ENCODE data around the gene ZNF521. TPM values are rescaled to one million over a fixed set of nuclear protein-coding genes. Genes with fewer than 3 reads are reported as not detected.

The ZNF521 gene
- total and polyA plus RNA-seq, 2 experiments from 2014 or later: 3.1 to 9.2 TPM

DNA sequence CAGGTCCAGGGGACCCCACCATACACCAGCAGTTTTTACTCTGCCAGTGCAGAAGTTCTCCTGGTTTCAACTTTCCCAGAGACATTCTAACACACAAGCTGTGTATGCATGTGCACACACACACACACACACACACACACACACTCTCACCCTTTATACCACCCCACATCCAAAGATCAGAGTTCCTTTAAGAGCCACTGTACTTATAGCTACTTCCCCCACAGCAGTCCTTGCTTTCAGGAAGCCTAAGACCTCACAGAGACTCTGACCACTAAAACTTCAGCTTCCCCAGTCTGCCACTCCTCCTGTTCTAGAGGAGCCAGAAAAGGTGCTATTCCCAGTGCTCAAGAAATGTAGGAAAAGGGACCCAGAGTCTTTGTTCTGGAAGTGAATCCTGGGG, 107.8 kb downstream of the ZNF521 start:
- no peak for DNase-seq (ENCODE audit: low spot score)
- H3K27ac ChIP-seq (ENCODE audit: low read depth): no peak overlapping the region
- Mint-ChIP-seq H3K4me3 (no peak overlapping the region), H3K9me3 (no peaks in the 10 kb centered on the region), H3K27ac (no peak overlapping the region), H3K36me3 (ENCODE audit: low read depth) (no peaks in the 10 kb centered on the region), H3K4me1 (peaks cover 9% of the 10 kb centered on the region), H3K27me3 (ENCODE audit: insufficient read depth, low read depth, poor library complexity) (no peaks in the 10 kb centered on the region)
- H4K20me1 ChIP-seq (replicated peaks; ENCODE audit: insufficient read depth): no peaks in the 10 kb centered on the region
- H3K4me1 ChIP-seq (ENCODE audit: insufficient read depth): no peaks in the 10 kb centered on the region
- H3K27me3 ChIP-seq (ENCODE audit: insufficient read depth): no peaks in the 10 kb centered on the region
- peak; percentile 55 for ATAC-seq
- TF ChIP-seq, protein P1, sequence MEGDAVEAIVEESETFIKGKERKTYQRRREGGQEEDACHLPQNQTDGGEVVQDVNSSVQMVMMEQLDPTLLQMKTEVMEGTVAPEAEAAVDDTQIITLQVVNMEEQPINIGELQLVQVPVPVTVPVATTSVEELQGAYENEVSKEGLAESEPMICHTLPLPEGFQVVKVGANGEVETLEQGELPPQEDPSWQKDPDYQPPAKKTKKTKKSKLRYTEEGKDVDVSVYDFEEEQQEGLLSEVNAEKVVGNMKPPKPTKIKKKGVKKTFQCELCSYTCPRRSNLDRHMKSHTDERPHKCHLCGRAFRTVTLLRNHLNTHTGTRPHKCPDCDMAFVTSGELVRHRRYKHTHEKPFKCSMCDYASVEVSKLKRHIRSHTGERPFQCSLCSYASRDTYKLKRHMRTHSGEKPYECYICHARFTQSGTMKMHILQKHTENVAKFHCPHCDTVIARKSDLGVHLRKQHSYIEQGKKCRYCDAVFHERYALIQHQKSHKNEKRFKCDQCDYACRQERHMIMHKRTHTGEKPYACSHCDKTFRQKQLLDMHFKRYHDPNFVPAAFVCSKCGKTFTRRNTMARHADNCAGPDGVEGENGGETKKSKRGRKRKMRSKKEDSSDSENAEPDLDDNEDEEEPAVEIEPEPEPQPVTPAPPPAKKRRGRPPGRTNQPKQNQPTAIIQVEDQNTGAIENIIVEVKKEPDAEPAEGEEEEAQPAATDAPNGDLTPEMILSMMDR (conservative IDR thresholded peaks at IDR 0.05; ENCODE audit: low read depth in 2 of 2): no peak
- TF ChIP-seq POLR2AphosphoS5 (IDR thresholded peaks at IDR 0.05; ENCODE audit: low read depth): no peak
- no peak overlapping the region for H3K4me2 ChIP-seq
- no peak overlapping the region for H2AFZ ChIP-seq
- H3K36me3 ChIP-seq (ENCODE audit: insufficient read depth): no peaks in the 10 kb centered on the region
- no peaks in the 10 kb centered on the region for H3K79me2 ChIP-seq (replicated peaks; ENCODE audit: insufficient read depth)
- H3K4me3 ChIP-seq: no peak overlapping the region
- no peaks in the 10 kb centered on the region for H3K9me2 ChIP-seq (ENCODE audit: insufficient read depth)
- no peaks in the 10 kb centered on the region for H3F3A ChIP-seq (replicated peaks; ENCODE audit: low read depth)

DNA sequence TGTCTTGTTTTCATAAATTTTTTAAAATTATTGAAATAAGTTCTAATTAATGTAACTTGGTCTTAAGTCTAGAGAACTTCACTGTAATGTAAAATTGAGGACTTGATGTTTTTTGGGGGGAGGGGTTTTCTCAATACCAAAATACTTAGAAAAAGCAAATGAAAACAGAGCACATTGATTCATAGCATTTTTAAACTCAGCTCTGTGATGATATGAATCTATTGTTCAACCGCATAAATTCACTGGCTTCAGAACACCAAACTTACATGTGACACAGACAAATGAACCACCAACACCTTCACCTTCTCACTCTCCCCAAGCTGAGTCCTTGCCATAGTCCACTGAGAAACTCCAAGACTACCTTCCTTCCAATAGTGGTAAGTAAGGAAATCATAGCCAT, 108.2 kb downstream of the ZNF521 start:
- no peaks in the 10 kb centered on the region for H3K9me2 ChIP-seq (ENCODE audit: insufficient read depth)
- no peaks in the 10 kb centered on the region for H4K20me1 ChIP-seq (replicated peaks; ENCODE audit: insufficient read depth)
- no peak overlapping the region for H3K27ac ChIP-seq (ENCODE audit: low read depth)
- no peaks in the 10 kb centered on the region for H3K36me3 ChIP-seq (ENCODE audit: insufficient read depth)
- H3K4me2 ChIP-seq: no peak overlapping the region
- no peaks in the 10 kb centered on the region for H3F3A ChIP-seq (replicated peaks; ENCODE audit: low read depth)
- no peaks in the 10 kb centered on the region for H3K9me3 Mint-ChIP-seq
- no peak overlapping the region for H3K4me3 ChIP-seq
- H3K79me2 ChIP-seq (replicated peaks; ENCODE audit: insufficient read depth): no peaks in the 10 kb centered on the region
- TF ChIP-seq, protein P1 (conservative IDR thresholded peaks at IDR 0.05; ENCODE audit: low read depth in 2 of 2): no peak
- no peak for TF ChIP-seq CREB1 (CRISPR knock-in tag; IDR thresholded peaks at IDR 0.05; ENCODE audit: low read depth)
- H2AFZ ChIP-seq: no peak overlapping the region
- no peaks in the 10 kb centered on the region for H3K4me1 ChIP-seq (ENCODE audit: insufficient read depth)
- H3K27me3 Mint-ChIP-seq (ENCODE audit: insufficient read depth, low read depth, poor library complexity): no peaks in the 10 kb centered on the region
- peaks cover 9% of the 10 kb centered on the region for H3K4me1 Mint-ChIP-seq
- H3K27me3 ChIP-seq (ENCODE audit: insufficient read depth): no peaks in the 10 kb centered on the region
- H3K27ac Mint-ChIP-seq: no peak overlapping the region
- no peak overlapping the region for H3K4me3 Mint-ChIP-seq
- no peaks in the 10 kb centered on the region for H3K36me3 Mint-ChIP-seq (ENCODE audit: low read depth)
- DNase-seq (ENCODE audit: low spot score) (no peak), ATAC-seq (no peak)

DNA sequence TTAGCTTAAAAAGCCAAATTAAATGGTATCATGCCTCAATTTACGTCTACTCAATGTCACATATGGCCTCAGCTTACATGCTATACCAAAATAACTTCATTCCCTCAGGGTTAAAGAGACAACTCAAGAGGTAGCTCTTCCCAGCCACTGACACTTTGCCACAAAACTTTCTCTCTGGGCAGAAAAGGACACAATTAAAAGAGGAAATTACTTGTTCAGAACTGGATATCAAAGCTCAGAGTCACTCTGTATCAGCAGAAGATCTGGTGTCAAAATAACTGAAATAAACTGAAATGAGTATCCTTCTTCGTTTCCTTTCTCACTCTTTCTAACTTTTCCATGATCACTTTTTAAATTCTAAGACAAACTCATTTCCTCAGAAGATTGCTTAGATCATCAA, 108.7 kb downstream of the ZNF521 start:
- no peak overlapping the region; the same call in 1 of the 2 replicates for H3K27ac Mint-ChIP-seq
- no peak overlapping the region for H3K4me3 Mint-ChIP-seq
- no peaks in the 10 kb centered on the region for H3K9me2 ChIP-seq (ENCODE audit: insufficient read depth)

More for the DNA sequence above, 108.7 kb downstream of the ZNF521 start:
- H3K9me3 Mint-ChIP-seq: no peaks in the 10 kb centered on the region
- Histone ChIP-seq H3F3A (replicated peaks; ENCODE audit: low read depth) (no peaks in the 10 kb centered on the region), H4K20me1 (replicated peaks; ENCODE audit: insufficient read depth) (no peaks in the 10 kb centered on the region), H3K36me3 (ENCODE audit: insufficient read depth) (no peaks in the 10 kb centered on the region), H3K79me2 (replicated peaks; ENCODE audit: insufficient read depth) (no peaks in the 10 kb centered on the region), H2AFZ (no peak overlapping the region), H3K27ac (ENCODE audit: low read depth) (no peak overlapping the region), H3K4me3 (no peak overlapping the region), H3K4me1 (ENCODE audit: insufficient read depth) (no peaks in the 10 kb centered on the region), H3K27me3 (ENCODE audit: insufficient read depth) (no peaks in the 10 kb centered on the region), H3K4me2 (no peak overlapping the region)
- H3K27me3 Mint-ChIP-seq (ENCODE audit: insufficient read depth, low read depth, poor library complexity): no peaks in the 10 kb centered on the region
- no peaks in the 10 kb centered on the region for H3K36me3 Mint-ChIP-seq (ENCODE audit: low read depth)
- DNase-seq (ENCODE audit: low spot score) (no peak), ATAC-seq (no peak)
- TF ChIP-seq ZNF114 (CRISPR knock-in tag; IDR thresholded peaks at IDR 0.05) (no peak), POLR2AphosphoS5 (IDR thresholded peaks at IDR 0.05; ENCODE audit: low read depth) (no peak)
- TF ChIP-seq, protein P2, sequence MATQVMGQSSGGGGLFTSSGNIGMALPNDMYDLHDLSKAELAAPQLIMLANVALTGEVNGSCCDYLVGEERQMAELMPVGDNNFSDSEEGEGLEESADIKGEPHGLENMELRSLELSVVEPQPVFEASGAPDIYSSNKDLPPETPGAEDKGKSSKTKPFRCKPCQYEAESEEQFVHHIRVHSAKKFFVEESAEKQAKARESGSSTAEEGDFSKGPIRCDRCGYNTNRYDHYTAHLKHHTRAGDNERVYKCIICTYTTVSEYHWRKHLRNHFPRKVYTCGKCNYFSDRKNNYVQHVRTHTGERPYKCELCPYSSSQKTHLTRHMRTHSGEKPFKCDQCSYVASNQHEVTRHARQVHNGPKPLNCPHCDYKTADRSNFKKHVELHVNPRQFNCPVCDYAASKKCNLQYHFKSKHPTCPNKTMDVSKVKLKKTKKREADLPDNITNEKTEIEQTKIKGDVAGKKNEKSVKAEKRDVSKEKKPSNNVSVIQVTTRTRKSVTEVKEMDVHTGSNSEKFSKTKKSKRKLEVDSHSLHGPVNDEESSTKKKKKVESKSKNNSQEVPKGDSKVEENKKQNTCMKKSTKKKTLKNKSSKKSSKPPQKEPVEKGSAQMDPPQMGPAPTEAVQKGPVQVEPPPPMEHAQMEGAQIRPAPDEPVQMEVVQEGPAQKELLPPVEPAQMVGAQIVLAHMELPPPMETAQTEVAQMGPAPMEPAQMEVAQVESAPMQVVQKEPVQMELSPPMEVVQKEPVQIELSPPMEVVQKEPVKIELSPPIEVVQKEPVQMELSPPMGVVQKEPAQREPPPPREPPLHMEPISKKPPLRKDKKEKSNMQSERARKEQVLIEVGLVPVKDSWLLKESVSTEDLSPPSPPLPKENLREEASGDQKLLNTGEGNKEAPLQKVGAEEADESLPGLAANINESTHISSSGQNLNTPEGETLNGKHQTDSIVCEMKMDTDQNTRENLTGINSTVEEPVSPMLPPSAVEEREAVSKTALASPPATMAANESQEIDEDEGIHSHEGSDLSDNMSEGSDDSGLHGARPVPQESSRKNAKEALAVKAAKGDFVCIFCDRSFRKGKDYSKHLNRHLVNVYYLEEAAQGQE (IDR thresholded peaks at IDR 0.05; ENCODE audit: unreplicated experiment): no peak
- peaks cover 9% of the 10 kb centered on the region for H3K4me1 Mint-ChIP-seq

Data from GM23338 (cell line).